OCI-LY1 (cell line): Measurements from ENCODE around the gene HBP1.
"Not testable (repeated sequence)": the region's sequence is repeated elsewhere in the genome, so short reads cannot be mapped to it uniquely, and the experiment has no call there.

Experiments used
- H2AFZ ChIP-seq: fragments of 200-600 bp; sonication (generic), shearing (Covaris generic); 2 replicates; pipeline ENCODE4 v1.6.0; 2014; ENCODE audit warnings: antibody characterized with exemption, mild to moderate bottlenecking, low read length
- H3F3A ChIP-seq: fragments of 200-600 bp; sonication (generic), shearing (Covaris generic); 2 replicates; pipeline ENCODE4 v1.6.0; 2014; ENCODE audit warnings: mild to moderate bottlenecking, antibody characterized with exemption, low read length, moderate library complexity; ENCODE audit not compliant: insufficient read depth
- H3K27ac ChIP-seq: fragments of 200-600 bp; sonication (generic); 2 replicates; pipeline ENCODE4 v1.5.1; 2014; ENCODE audit warnings: low read length, mixed run types, mild to moderate bottlenecking, low read depth; ENCODE audit not compliant: poor library complexity, severe bottlenecking
- H3K27me3 ChIP-seq: fragments of 200-600 bp; sonication (generic); 2 replicates; pipeline ENCODE4 v1.6.0; 2014; ENCODE audit warnings: antibody characterized with exemption, mild to moderate bottlenecking, low read length, moderate library complexity; ENCODE audit not compliant: insufficient read depth
- H3K36me3 ChIP-seq: fragments of 200-600 bp; sonication (generic); 2 replicates; pipeline ENCODE4 v1.6.1; 2014; ENCODE audit warnings: mild to moderate bottlenecking, antibody characterized with exemption, low read length, moderate library complexity, mixed read lengths; ENCODE audit not compliant: insufficient read depth
- H3K4me1 ChIP-seq: fragments of 200-600 bp; sonication (generic); 2 replicates; pipeline ENCODE4 v1.5.1; 2014; ENCODE audit warnings: mild to moderate bottlenecking, low read length, moderate library complexity; ENCODE audit not compliant: insufficient read depth, severe bottlenecking
- H3K4me2 ChIP-seq: fragments of 200-600 bp; sonication (generic), shearing (Covaris generic); 2 replicates; pipeline ENCODE4 v1.6.1; 2014; ENCODE audit warnings: low read length
- H3K4me3 ChIP-seq: fragments of 200-600 bp; sonication (generic); 2 replicates; pipeline ENCODE4 v1.5.1; 2014; ENCODE audit warnings: low read length, low read depth, mild to moderate bottlenecking, mixed read lengths; ENCODE audit not compliant: poor library complexity, severe bottlenecking
- H3K79me2 ChIP-seq: fragments of 200-600 bp; shearing (Covaris generic); 2 replicates; pipeline ENCODE4 v1.6.1; 2016; ENCODE audit warnings: mixed run types, low read length, mixed read lengths; ENCODE audit not compliant: insufficient read depth
- H3K9ac ChIP-seq: fragments of 200-600 bp; sonication (generic), shearing (Covaris generic); 2 replicates; pipeline ENCODE4 v1.6.1; 2014; ENCODE audit warnings: mild to moderate bottlenecking, low read length, mixed read lengths
- H3K9me2 ChIP-seq: fragments of 200-600 bp; sonication (generic), shearing (Covaris generic); 2 replicates; pipeline ENCODE4 v1.6.1; 2014; ENCODE audit warnings: low read depth, mild to moderate bottlenecking, low read length, mixed read lengths
- H3K9me3 ChIP-seq: fragments of 200-600 bp; shearing (Covaris generic); 2 replicates; pipeline ENCODE4 v1.6.1; 2014; ENCODE audit warnings: low read length, mixed read lengths
- H4K20me1 ChIP-seq: fragments of 200-600 bp; sonication (generic), shearing (Covaris generic); 2 replicates; pipeline ENCODE4 v1.6.0; 2016; ENCODE audit warnings: mild to moderate bottlenecking, low read length; ENCODE audit not compliant: insufficient read depth
- CTCF ChIP-seq: fragments of 200-600 bp; sonication (generic), shearing (Covaris generic); IDR thresholded peaks from 2 replicates; pipeline ENCODE4 v1.5.1; 2017; ENCODE audit warnings: mild to moderate bottlenecking, antibody characterized with exemption, low read length, moderate library complexity, mixed read lengths
- EZH2 ChIP-seq: fragments of 200-600 bp; sonication (generic), shearing (Covaris generic); IDR thresholded peaks from 2 replicates; pipeline ENCODE4 v1.8.0; 2017; ENCODE audit warnings: borderline replicate concordance, mixed run types, mild to moderate bottlenecking, antibody characterized with exemption, low read length, moderate library complexity, mixed read lengths

Gene HBP1

DNA sequence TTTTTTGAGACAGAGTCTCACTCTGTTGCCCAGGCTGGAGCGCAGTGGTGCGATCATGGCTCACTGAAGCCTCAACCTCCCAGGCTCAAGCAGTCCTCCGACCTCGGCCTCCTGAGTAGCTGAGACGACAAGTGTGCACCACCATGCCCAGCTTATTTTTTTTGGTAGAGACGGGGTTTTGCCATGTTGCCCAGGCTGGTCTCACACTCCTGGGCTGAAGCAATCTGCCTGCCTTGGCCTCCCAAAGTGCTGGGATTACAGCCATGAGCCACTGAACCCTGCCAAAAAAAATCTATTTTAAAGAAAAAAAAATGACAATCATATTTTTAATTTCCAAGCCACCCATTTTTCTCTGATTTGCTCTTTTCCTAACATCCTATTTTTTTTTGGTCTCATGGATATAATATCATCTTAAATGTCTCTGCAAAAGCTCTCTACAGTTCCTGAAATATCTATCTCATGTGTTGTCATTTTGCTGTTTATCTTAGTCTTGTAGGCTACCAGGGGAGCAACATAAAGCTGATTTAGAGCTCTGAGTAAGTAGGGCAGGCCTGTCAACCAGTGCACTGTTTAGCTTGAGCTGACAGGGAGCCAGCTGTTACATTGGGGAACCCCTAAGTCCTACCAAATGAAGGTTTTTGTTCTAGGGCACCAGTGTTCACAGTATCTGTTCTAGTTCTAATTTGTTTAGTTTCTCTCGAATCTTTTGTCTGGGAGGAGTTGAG lies 29.9 kb upstream of the HBP1 start:
- Histone ChIP-seq H3K4me3 (no peak overlapping the region), H3K27me3 (no peaks in the 10 kb centered on the region), H3F3A (no peaks in the 10 kb centered on the region), H3K9me3 (no peaks in the 10 kb centered on the region), H3K79me2 (no peaks in the 10 kb centered on the region), H3K9ac (no peak overlapping the region), H2AFZ (no peak overlapping the region), H3K4me2 (no peak overlapping the region), H3K9me2 (no peaks in the 10 kb centered on the region), H3K27ac (no peak overlapping the region), H3K36me3 (no peaks in the 10 kb centered on the region), H3K4me1 (no peaks in the 10 kb centered on the region), H4K20me1 (no peaks in the 10 kb centered on the region)
- TF ChIP-seq EZH2: no peak
- no peak for TF ChIP-seq CTCF

DNA sequence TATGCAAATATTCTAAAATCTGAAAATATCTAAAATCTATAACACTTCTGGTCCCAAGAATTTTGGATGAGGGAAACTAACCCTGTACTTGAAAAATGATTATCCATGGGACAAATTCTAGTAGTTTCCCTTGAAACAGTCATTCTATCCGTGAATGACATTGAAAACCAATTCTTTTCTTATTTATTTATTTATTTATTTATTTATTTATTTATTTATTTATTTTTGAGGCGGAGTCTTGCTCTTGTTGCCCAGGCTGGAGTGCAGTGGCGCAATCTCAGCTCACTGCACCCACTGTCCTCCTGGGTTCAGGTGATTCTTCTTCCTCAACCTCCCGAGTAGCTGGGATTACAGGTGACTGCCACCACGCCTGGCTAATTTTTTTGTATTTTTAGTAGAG lies 24.9 kb upstream of the HBP1 start:
- H3K4me3 ChIP-seq, H3K4me2 ChIP-seq, H3K36me3 ChIP-seq, H3K27me3 ChIP-seq, H4K20me1 ChIP-seq, H3K9me3 ChIP-seq, H3K9me2 ChIP-seq, H2AFZ ChIP-seq, H3K4me1 ChIP-seq, H3K9ac ChIP-seq, H3K27ac ChIP-seq, H3K79me2 ChIP-seq, H3F3A ChIP-seq: not testable (repeated sequence)

- no peak overlapping the region for H2AFZ ChIP-seq
Measured at GRCh38 chr7:107145067-107145838, 23.6 kb upstream of the HBP1 start.

More at GRCh38 chr7:107145067-107145838, 23.6 kb upstream of the HBP1 start:
- H4K20me1 ChIP-seq: no peaks in the 10 kb centered on the region
- H3K4me3 ChIP-seq: no peak overlapping the region
- no peaks in the 10 kb centered on the region for H3K79me2 ChIP-seq
- no peak overlapping the region for H3K9ac ChIP-seq
- H3K27ac ChIP-seq: no peak overlapping the region
- no peaks in the 10 kb centered on the region for H3F3A ChIP-seq
- H3K27me3 ChIP-seq: no peaks in the 10 kb centered on the region
- peaks cover 7% of the 10 kb centered on the region for H3K4me1 ChIP-seq
- TF ChIP-seq EZH2 (no peak), CTCF (no peak)
- H3K4me2 ChIP-seq: no peak overlapping the region
- H3K9me3 ChIP-seq: no peaks in the 10 kb centered on the region
- H3K36me3 ChIP-seq: no peaks in the 10 kb centered on the region
- no peaks in the 10 kb centered on the region for H3K9me2 ChIP-seq
